ENCODE results near the gene SLC26A11.
"Not testable (repeated sequence)": the region's sequence is repeated elsewhere in the genome, so short reads cannot be mapped to it uniquely, and the experiment has no call there.

SLC26A11 gene

GRCh38 chr17:80274331-80274730 is 54.1 kb downstream of the SLC26A11 start:
- Histone ChIP-seq H3K9ac (no peak overlapping the region), H2AFZ (ENCODE audit: low read depth) (no peak overlapping the region), H3K27me3 (ENCODE audit: insufficient read depth, low read depth) (no peaks in the 10 kb centered on the region), H3K36me3 (ENCODE audit: insufficient read depth) (no peaks in the 10 kb centered on the region; the same call in 1 of the 2 replicates), H3K4me2 (no peak overlapping the region), H4K20me1 (ENCODE audit: insufficient read depth) (no peaks in the 10 kb centered on the region), H3K4me1 (ENCODE audit: low read depth, poor library complexity, severe bottlenecking) (peaks cover 8% of the 10 kb centered on the region), H3K79me2 (ENCODE audit: insufficient read depth, low read depth) (no peaks in the 10 kb centered on the region), H3K27ac (no peak overlapping the region), H3K4me3 (IDR thresholded peaks at IDR 0.05; ENCODE audit: insufficient read depth, low read depth, low read length) (no peak overlapping the region)
- no peak for TF ChIP-seq CTCF (conservative IDR thresholded peaks at IDR 0.05; ENCODE audit: low read depth, low read length)

- Histone ChIP-seq H3K4me3 (IDR thresholded peaks at IDR 0.05; ENCODE audit: insufficient read depth, low read depth, low read length) (no peak overlapping the region), H3K9ac (no peak overlapping the region), H2AFZ (ENCODE audit: low read depth) (no peak overlapping the region), H3K4me2 (no peak overlapping the region), H3K27me3 (ENCODE audit: insufficient read depth, low read depth) (no peaks in the 10 kb centered on the region), H3K79me2 (ENCODE audit: insufficient read depth, low read depth) (no peaks in the 10 kb centered on the region), H3K36me3 (ENCODE audit: insufficient read depth) (no peaks in the 10 kb centered on the region; the same call in 1 of the 2 replicates), H4K20me1 (ENCODE audit: insufficient read depth) (no peaks in the 10 kb centered on the region), H3K4me1 (ENCODE audit: low read depth, poor library complexity, severe bottlenecking) (peaks cover 8% of the 10 kb centered on the region), H3K27ac (no peak overlapping the region; the same call in 1 of the 2 replicates)
- TF ChIP-seq CTCF (conservative IDR thresholded peaks at IDR 0.05; ENCODE audit: low read depth, low read length) = no peak
These were observed 54.7 kb downstream of the SLC26A11 start for GRCh38 chr17:80274871-80275449.

DNA sequence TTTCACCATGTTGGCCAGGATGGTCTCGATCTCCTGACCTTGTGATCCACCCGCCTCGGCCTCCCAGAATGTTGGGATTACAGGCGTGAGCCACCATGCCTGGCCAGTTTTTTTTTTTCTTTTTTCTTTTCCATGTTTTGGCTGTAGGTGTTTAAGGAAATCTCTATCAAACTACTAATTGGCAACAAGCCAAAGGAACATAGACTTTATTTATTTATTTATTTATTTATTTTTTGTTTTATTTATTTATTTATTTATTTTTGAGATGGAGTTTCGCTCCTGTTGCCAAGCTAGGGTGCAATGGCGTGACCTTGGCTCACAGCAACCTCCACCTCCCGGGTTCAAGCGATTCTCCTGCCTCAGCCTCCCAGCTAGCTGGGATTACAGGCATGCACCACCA is 55.6 kb downstream of the SLC26A11 start:
- not testable (repeated sequence) for H4K20me1 ChIP-seq (ENCODE audit: insufficient read depth); H3K9ac ChIP-seq; H3K36me3 ChIP-seq (ENCODE audit: insufficient read depth)

DNA sequence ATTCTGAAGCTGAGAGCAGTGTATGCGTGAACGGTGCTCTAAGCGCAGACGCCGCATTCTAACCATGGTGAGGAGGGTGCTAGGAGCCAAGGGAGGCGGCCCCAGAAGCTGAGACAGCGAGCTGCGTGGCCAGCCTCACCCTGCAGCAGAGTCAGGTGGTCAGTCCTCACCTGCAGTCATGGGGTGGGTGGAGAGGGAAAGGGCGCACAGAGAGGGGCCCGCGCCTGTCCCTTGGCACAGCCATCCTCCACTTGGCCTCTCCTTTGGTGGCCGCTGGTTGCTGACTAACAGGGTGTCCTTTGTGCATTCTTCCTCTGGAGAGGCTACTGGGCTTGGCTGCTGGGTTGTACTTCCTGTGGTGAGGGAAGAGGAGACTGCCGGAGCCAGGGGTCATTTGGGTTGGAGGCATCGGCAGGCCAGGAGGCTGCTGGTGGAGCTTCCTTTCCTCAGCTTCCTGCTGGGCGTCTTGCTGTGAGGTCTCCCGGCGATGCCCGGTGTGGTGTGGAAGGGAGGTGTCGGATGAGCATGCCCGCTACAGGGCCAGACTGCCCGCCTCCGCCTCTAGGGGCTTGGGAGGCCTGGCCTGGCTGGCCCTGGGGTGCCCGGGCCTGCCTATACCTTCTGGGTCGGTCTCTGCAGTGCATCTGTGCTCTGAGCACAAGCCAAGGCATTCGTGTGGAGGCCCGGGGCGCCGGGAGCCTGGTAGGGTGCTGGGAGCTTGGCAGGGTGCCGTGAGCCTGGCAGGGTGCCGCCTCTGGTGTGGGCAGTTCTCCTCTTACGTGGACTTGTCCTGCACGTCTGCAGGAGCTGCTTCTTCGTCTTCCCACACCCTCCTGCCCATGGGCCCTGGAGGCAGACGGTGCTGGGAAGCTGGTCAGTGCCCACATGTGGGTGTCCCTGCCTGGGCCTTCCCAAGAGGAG is 57.8 kb downstream of the SLC26A11 start:
- H4K20me1 ChIP-seq (ENCODE audit: insufficient read depth) = no peaks in the 10 kb centered on the region

More for the DNA sequence above, 55.6 kb downstream of the SLC26A11 start:
- not testable (repeated sequence) for H3K4me2 ChIP-seq; H3K4me3 ChIP-seq (IDR thresholded peaks at IDR 0.05; ENCODE audit: insufficient read depth, low read depth, low read length); H3K79me2 ChIP-seq (ENCODE audit: insufficient read depth, low read depth); H3K4me1 ChIP-seq (ENCODE audit: low read depth, poor library complexity, severe bottlenecking); H3K27me3 ChIP-seq (ENCODE audit: insufficient read depth, low read depth); H2AFZ ChIP-seq (ENCODE audit: low read depth); H3K27ac ChIP-seq

More for the DNA sequence above, 57.8 kb downstream of the SLC26A11 start:
- no peak overlapping the region for H2AFZ ChIP-seq (ENCODE audit: low read depth)
- peaks cover 8% of the 10 kb centered on the region for H3K4me1 ChIP-seq (ENCODE audit: low read depth, poor library complexity, severe bottlenecking)
- H3K4me3 ChIP-seq (IDR thresholded peaks at IDR 0.05; ENCODE audit: insufficient read depth, low read depth, low read length) = no peak overlapping the region
- no peak overlapping the region for H3K9ac ChIP-seq
- H3K79me2 ChIP-seq (ENCODE audit: insufficient read depth, low read depth) = no peaks in the 10 kb centered on the region
- H3K27me3 ChIP-seq (ENCODE audit: insufficient read depth, low read depth) = no peaks in the 10 kb centered on the region
- H3K36me3 ChIP-seq (ENCODE audit: insufficient read depth) = no peaks in the 10 kb centered on the region; the same call in 1 of the 2 replicates
- H3K4me2 ChIP-seq = no peak overlapping the region
- no peak overlapping the region for H3K27ac ChIP-seq
- no peak for TF ChIP-seq CTCF (conservative IDR thresholded peaks at IDR 0.05; ENCODE audit: low read depth, low read length)
